Panc1 (cell line): Measurements from ENCODE around the gene RIC1. TPM values are rescaled to one million over a fixed set of nuclear protein-coding genes. Genes with fewer than 3 reads are reported as not detected.

ENCODE experiments used
- ATAC-seq: fragments of 200-7000 bp; cut with Tn5 transposase; 2 replicates; pipeline ENCODE4 v1.9.1; 2020; ENCODE audit warnings: mild to moderate bottlenecking, moderate library complexity
- BruUV-seq: library from RNA; stranded (reverse); fragments of 400-500 nt; replicated peaks from 2 replicates; lab custom pipeline; 2021; lab: Mats Ljungman, UMichigan
- CTCF ChIA-PET: fragments of 300-600 bp; sonication (Branson Sonifier 250); formaldehyde crosslinking; loops from one replicate; lab custom pipeline; 2022; ENCODE audit warnings: antibody characterized with exemption; lab: Charles Lee
- POLR2A ChIA-PET: fragments of 300-600 bp; sonication (Branson Sonifier 250); formaldehyde crosslinking; loops from one replicate; lab custom pipeline; 2022; ENCODE audit warnings: antibody characterized with exemption; lab: Charles Lee
- DNase-seq: peaks from one replicate; pipeline ENCODE4 v3.0.0-alpha.2; 2010; ENCODE audit warnings: low read depth, low spot score
- H3K27ac ChIP-seq: 2 replicates; pipeline ENCODE4 v1.5.1; 2011; ENCODE audit warnings: mild to moderate bottlenecking, low read length, inconsistent platforms
- H3K27me3 ChIP-seq: fragments of 200-500 bp; sonication (Bioruptor generic); 2 replicates; pipeline ENCODE4 v1.6.0; 2014; ENCODE audit warnings: low read length, inconsistent platforms; ENCODE audit not compliant: control insufficient read depth, insufficient read depth
- H3K36me3 ChIP-seq: fragments of 200-500 bp; sonication (Bioruptor generic); 2 replicates; pipeline ENCODE4 v1.5.1; 2014; ENCODE audit warnings: inconsistent platforms, mild to moderate bottlenecking, low read length, moderate library complexity; ENCODE audit not compliant: control insufficient read depth, insufficient read depth
- H3K4me1 ChIP-seq: 2 replicates; pipeline ENCODE4 v1.5.1; 2011; ENCODE audit warnings: inconsistent platforms, mild to moderate bottlenecking, low read length, moderate library complexity; ENCODE audit not compliant: control insufficient read depth, insufficient read depth
- H3K4me3 ChIP-seq, 2 experiments: 2 replicates each; pipeline ENCODE4 v1.5.1; 2011 to 2012; ENCODE audit warnings: low read depth in 2 of 2, low read length in 2 of 2, mild to moderate bottlenecking in 2 of 2, inconsistent platforms in 1 of 2, moderate library complexity in 1 of 2
- H3K9me3 ChIP-seq: fragments of 200-500 bp; sonication (Bioruptor generic); 2 replicates; pipeline ENCODE4 v1.5.1; 2014; ENCODE audit warnings: low read depth, mild to moderate bottlenecking, inconsistent platforms, low read length, moderate library complexity; ENCODE audit not compliant: control insufficient read depth, insufficient read depth
- CTCF ChIP-seq: fragments of 450-650 bp; IDR thresholded peaks from 2 replicates; pipeline ENCODE4 v1.5.1; 2017; ENCODE audit warnings: mild to moderate bottlenecking
- POLR2AphosphoS5 ChIP-seq: IDR thresholded peaks from 2 replicates; pipeline ENCODE4 v1.6.1; 2012; ENCODE audit warnings: mild to moderate bottlenecking, low read depth, low read length, moderate library complexity
- REST ChIP-seq, 2 experiments: IDR thresholded peaks; 2 replicates each; pipeline ENCODE4 v1.6.1; 2011 to 2012; ENCODE audit warnings: low read depth in 2 of 2, control low read depth in 1 of 2, low read length in 1 of 2, mild to moderate bottlenecking in 1 of 2, moderate library complexity in 1 of 2; ENCODE audit not compliant: insufficient read depth in 1 of 2
- SIN3A ChIP-seq: IDR thresholded peaks from 2 replicates; pipeline ENCODE4 v1.6.1; 2012; ENCODE audit warnings: low read depth, mild to moderate bottlenecking, low read length, moderate library complexity, borderline replicate concordance; ENCODE audit not compliant: insufficient read depth
- TCF7L2 ChIP-seq: IDR thresholded peaks from 2 replicates; pipeline ENCODE4 v1.6.1; 2011; ENCODE audit warnings: mild to moderate bottlenecking, low read depth, low read length, inconsistent platforms
- in situ Hi-C: cut with HindIII; loops from 2 replicates; pipeline ENCODE4 v1.10.0; 2016; ENCODE audit warnings: low sequenced_read_pairs, low pct_unique_long_range_greater_than_20kb
- intact Hi-C: fragments of 100-400 bp; cut with micrococcal nuclease; formaldehyde crosslinking; loops from one replicate; pipeline ENCODE4 v1.10.0; 2022; ENCODE audit not compliant: unreplicated experiment
- total RNA-seq: library from RNA; stranded (reverse); gene quantifications from one replicate; pipeline ENCODE4 v1.2.1, GENCODE V29; 2021; ENCODE audit not compliant: unreplicated experiment

RIC1 gene
- total RNA-seq, 1 experiment from 2014 or later, result 7.0 TPM

GRCh38 chr9:5786370-5787127 is 157.6 kb downstream of the RIC1 start:
- H3K4me1 ChIP-seq, result no peaks in the 10 kb centered on the region
- DNase-seq (no peak), ATAC-seq (no peak)
- in situ Hi-C loops (no loop called here), intact Hi-C loops (no loop called here)
- TF ChIP-seq TCF7L2, result no peak
- no peak for TF ChIP-seq REST (IDR thresholded peaks at IDR 0.05; ENCODE audit: insufficient read depth in 1 of 2, low read depth in 2 of 2, low read length in 1 of 2)
- TF ChIP-seq CTCF, result no peak
- TF ChIP-seq POLR2AphosphoS5, result no peak
- no peak for TF ChIP-seq SIN3A
- H3K27me3 ChIP-seq, result no peaks in the 10 kb centered on the region
- no peak overlapping the region for H3K4me3 ChIP-seq
- no peaks in the 10 kb centered on the region for H3K9me3 ChIP-seq
- CTCF ChIA-PET, result no interaction called here
- POLR2A ChIA-PET, result no interaction called here
- no peak overlapping the region for H3K27ac ChIP-seq
- H3K36me3 ChIP-seq, result no peaks in the 10 kb centered on the region; the same call in 1 of the 2 replicates
- no TSS peak for BruUV-seq

GRCh38 chr9:5787220-5787619 is 158.3 kb downstream of the RIC1 start:
- no peaks in the 10 kb centered on the region for H3K27me3 ChIP-seq
- no peaks in the 10 kb centered on the region for H3K4me1 ChIP-seq
- H3K27ac ChIP-seq, result no peak overlapping the region
- DNase-seq, result no peak
- H3K4me3 ChIP-seq, result no peak overlapping the region
- intact Hi-C loops (no loop called here), in situ Hi-C loops (no loop called here)
- POLR2A ChIA-PET, result no interaction called here
- no peaks in the 10 kb centered on the region for H3K9me3 ChIP-seq
- no peaks in the 10 kb centered on the region; the same call in 1 of the 2 replicates for H3K36me3 ChIP-seq
- BruUV-seq, result no TSS peak
- CTCF ChIA-PET, result no interaction called here
- TF ChIP-seq SIN3A (no peak), TCF7L2 (no peak), REST (IDR thresholded peaks at IDR 0.05; ENCODE audit: insufficient read depth in 1 of 2, low read depth in 2 of 2, low read length in 1 of 2) (no peak), POLR2AphosphoS5 (no peak), CTCF (no peak)
- ATAC-seq, result no peak
